Measurements from ENCODE around the gene PCED1A.

The PCED1A gene

DNA sequence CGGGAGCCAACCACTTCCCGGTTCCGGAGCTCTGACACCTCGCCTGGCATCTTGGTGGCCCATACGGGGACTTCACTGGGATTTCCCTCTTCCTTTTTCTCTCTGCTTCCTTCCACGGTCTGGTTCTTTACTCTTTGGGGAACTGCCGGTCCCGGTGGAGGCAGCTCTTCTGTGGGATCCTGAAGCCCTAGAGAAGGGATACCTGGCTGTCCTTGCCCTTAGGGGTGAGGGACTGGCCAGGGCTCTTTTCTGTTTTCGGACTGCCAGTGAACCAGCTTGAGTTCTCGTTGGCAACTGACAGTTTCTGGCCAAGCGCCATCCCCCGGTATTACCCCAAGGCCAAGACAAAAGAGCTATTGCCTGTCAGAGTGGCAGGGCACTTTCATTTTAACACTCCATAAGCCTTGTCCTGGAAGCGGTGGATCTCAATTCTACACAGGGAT is 39.1 kb downstream of the PCED1A start:
- no peak for DNase-seq

DNA sequence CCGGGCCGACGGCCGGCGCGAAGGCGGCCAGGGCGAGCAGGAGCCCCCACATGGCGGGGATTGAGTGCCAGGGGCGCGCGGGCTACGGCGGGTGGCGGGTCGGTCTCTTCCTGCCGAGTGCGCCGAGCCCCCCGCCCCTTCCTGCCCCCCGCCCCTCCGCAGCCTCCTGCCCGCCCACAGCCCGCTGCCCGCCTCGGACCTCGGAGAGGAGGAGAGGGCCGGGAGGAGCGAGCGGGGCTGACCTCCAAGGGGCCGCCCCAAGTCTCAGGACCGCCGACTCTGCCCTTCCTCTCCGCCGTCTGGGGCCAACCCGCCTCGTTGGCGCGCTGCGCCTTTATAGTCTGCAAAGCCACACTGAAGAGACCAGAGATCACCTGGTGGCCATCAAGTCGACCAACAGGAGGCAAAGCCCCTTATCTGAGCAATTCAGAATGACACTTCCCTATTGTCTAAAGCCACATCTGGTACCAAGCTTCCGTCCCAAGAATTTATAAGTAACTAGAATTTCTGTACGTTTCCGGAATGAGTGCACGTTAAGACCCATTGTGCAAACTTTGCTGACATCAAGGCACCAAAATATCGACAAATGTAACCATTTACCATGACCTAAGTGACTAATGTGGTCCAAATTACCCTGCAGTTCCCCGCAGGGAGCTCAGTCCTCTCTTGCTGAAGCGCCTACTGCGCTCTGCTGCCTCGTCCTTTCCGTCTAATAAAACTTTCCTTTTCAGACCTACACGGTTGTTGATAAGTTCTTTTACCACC is 39.8 kb downstream of the PCED1A start, which contains the start of gene CPXM1:
Gene CPXM1, minus strand, starts transcription at position 107 of the 765 bp plus-strand sequence. Its CDS starts 55 bp downstream, at position 52.
- DNase-seq: no peak

DNA sequence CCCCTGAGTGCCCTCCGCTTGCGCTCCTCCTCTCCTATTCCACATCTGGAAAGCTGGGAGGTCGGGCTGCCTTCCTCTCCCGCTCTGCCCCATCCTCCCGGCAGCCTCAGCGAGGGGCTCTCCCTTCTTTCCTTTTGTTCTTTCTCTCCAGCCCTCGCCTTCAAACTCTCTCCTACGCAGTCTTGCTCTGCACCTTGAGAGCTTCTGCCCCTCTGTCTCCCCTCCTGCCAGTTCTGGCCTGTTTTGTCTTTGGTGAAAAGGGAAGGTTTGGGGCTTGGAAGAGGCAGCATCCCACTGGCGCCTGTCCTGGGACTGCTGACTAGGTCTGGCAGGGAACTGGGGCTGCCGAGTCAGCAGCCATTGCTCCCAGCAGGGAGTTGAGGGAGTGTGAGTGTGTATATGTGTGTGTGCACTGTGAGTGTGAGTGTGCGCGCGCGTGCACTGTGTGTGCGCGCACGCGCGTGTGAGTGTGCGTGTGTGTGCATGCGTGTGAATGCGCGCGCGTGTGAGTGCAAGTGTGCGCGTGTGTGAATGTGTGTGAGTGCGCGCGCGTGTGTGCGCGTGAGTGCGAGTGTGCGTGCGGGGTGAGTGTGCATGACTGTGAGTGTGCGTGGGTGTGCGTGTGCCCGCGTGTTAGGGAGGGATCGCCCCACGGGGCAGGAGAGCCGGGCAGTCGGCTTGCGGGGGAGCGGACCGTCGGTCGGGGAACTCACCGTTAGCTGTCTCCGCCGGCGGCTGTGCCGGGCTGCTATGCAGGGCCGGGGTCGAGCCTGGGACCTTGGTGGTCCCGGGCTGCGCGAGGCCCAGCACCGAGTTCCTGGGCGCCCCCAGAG is 40.6 kb downstream of the PCED1A start:
- DNase-seq: no peak

DNA sequence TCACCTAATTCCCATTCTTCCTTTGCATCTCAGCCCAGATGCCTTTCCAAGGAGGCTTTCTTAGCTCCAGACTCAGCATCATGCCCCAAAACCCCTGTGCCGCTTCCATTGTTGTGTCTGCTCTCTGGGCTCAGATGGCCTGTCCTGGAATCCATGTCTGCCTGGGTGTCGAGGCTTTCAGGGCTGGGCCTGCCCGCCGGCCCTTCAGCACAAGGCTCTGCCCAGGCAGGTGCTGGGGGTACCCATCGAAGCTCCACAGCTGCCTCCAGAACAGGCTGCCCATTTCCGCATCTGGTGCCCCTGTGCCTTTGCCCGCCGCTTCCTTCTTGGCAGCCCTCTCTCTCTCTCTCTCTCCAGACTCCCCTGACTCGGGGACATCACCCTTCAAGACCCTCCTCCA is 41.2 kb downstream of the PCED1A start:
- DNase-seq: no peak

DNA sequence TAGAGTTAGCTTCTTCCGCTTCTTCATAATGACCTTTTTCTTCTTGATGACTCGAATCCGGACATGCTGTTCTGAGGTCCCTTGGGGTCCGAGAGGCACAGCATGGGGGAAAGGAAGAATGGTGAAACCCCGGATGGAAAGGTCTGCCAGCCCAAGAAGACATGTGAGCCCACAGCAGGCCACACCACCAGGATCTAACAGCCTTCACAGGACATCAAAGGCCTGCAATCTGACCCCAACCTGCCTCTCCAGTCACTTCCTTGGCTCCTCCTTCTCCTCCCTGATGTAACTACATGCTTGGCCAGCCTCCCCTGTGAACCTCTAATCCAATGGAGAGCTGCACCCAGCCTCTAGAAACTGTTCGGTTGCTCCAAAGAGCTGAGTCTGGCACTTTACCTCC is 41.6 kb downstream of the PCED1A start:
- DNase-seq: no peak

DNA sequence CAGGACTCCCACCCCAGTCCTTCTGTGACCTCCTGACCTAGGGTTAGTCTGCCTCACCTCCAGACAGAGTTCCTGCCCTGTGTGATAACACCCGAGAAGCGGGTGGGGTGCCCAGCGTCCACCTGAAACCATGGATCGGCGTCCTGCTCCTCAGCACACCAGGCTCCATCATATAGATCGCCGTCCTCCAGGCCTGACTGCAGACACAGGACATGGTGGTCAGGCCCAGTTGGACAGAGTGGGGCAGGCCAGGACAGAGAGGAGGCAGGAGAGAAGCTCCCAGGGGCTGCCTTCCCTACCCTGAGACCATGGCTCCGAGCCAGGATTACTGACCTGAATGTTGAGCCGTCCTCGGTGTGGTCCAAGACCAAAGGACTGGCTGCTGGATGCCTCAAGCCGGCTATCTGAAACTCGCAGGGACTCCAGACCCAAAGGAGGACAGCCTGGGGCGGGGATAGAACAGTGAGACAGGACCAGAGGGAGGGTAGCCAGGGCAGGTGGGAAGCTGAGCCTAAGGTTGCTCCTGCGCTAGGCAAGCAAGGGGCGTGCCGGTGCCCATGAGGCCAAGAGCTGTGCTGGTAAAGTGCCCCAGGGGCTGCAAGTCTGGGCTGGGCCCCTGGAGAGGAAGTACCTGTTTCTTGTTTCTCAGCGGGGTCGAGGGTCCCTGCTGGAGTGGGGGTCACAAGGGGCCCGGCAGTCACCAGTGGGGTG is 42.2 kb downstream of the PCED1A start:
- DNase-seq: no peak

DNA sequence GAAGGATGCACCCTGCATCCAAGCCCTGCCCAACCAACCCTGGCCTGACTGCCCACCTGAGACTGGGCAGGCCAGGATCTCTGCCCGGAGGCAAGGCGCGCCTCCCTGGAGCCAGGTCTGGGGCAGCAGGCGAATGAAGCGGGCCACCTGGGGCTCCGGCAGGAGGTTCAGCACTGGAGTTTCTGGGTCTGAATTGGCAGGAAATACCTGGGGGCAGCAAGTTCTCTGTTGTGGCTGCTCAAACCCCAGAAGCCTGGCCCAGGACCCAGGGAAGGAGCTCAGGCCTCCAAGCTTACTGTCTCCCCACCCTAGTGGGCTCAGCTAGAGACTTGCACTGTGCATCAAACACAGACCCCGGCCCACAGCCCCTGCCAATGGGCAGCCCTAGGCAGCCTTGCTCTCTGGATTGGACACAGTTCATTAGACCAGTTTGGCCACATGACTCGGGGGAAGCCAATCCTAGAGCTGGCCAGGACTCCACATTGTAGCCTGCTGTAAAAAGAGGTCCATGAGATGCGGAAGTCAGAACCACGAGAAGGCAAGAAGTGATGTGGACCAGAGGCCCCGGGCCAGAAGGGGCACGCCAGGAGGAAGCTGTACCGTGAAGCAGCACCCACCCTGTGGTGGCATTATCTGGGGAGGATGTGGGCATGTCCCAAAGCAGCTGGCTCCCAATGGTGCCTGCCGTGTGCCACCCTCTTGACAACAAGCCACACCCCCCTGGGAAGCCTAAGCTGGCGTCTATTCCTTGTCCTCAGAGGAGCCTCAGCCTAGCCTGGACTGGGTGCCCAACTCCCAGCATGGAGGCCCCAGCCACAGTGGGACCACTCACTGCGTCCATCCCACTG is 43.1 kb downstream of the PCED1A start:
- DNase-seq: no peak

DNA sequence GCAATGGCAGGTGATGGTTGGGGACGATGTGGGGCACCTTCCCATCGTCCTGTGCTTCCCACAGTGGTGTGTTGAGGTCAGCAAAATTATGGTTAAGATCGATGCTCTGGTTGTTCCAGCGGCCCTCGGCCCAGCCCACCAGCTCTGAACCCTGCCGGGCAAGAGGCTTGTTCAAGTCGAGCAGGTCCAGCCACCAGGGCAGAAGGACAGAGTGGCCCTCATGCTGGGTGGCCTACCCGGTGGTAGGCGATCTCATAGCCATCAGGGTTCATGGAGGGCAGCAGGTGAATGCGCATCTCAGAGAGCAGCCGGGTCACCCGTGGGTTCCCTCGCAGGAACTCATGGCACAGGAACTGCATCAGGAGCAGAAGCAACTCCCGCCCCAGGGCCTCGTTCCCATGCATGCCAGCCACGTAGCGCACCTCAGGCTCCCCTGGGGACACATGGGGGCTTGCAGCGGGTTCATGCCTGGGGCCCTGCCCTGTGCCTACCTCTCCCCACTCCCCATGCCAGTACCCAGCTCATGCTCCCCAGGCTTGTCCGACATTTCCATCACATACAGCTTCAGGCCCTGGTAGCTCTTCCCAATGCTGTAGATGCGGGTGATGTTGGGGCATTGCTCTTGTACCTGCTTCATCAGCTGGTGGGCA is 44.3 kb downstream of the PCED1A start:
- DNase-seq: no peak

DNA sequence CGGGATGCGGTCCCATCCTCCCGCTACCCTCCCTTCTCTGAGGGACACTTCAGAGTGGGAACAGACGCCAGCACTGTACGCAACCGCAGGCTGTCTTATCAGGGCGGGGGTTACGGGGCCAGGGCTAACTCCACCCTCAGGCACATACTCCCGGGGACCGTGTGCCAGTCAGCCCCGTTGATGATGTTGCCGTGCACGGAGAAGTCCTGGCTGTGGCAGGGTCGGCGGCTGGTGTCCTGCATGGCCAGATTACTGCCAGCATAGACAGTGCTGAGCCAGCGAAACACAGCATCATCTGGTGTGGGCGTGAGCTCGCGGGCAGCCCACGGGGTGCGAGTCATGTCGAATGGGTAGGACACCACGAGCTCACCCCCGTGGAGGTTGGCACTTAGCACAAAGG is 45.0 kb downstream of the PCED1A start:
- DNase-seq: no peak

DNA sequence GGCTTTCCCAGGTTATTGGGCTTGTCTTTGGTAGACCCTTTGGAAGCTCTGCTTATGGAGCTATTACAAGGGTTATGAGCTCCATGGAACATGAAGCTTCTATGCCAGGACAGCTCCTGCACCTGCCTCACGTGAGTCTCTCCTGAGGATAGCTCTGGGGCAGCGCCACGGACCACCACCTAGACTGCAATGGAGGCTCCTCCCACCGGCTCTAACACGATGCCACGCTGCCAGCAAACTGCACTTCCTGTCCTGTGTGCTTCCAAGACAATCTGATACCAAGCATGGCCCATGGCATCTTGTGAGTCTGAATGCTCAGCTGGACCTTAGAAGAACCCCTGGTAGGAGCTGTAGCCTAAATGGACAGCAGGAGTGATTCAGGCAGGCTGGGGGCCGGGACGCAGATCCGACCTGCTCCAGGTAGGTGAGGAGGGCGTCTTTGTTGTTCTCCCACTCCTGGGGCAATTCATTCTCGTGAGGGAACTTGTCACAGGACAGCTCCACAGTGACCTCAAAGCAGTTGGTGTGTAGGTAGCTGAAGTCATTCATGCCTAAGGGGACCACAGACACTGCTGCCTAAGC is 45.5 kb downstream of the PCED1A start:
- no peak for DNase-seq

DNA sequence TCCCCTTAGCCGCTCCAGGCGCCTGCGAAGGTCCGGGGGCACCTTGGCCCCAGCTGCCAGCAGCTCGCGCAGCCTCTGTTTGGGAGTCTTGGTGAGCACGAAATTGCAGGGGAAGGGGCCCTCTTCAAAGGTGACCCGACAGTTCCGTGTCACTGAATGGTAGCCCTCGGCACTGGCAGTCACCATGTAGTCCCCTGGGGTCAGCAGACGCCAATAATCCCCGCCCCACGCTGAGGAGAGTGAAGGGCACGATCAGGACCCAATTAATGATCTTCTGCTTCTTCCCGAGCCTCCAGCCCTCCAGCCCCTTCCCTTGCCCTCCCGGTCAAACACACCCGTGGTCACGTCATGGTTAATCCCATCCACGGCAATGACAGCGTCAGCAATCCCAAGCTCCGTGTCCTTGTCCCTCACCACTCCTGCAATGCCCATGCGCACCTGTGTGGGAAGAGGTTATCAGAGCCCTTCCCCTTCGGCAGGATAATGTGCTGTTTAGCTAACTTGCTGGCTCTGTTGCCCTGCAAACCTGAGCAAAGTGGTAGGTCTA is 46.2 kb downstream of the PCED1A start:
- DNase-seq: no peak

DNA sequence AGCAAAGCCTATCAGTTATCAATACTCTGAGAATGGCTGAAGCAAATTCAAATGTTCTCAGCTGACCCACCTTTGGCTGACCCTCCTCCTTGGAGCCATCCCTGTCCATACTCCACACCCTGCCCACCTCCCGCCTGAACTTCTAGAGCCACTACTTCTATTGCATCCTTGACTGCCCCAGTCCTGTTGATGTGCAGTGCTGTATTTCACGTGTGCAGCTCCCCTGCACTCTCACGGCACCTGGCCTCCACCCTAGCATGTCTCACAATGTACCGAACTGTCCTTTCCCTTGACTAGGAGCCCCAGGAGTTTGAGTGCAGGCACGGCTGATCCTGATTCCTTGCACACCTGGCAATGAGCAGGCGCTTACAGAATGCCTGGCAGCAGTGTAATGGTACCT is 47.0 kb downstream of the PCED1A start:
- no peak for DNase-seq
